BJ (cell line): Measurements from ENCODE around the gene RERE. TPM values are rescaled to one million over a fixed set of nuclear protein-coding genes. Genes with fewer than 3 reads are reported as not detected.

Source experiments
- CTCF ChIA-PET: fragments of 350-600 bp; formaldehyde crosslinking; extraction: SDS; loops from one replicate; lab custom pipeline; 2021; ENCODE audit warnings: antibody characterized with exemption, inconsistent platforms; lab: Yijun Ruan, JAX
- POLR2A ChIA-PET: fragments of 300-600 bp; sonication (Branson Sonifier 250); formaldehyde crosslinking; extraction: SDS; loops from one replicate; lab custom pipeline; 2021; ENCODE audit warnings: antibody characterized with exemption; lab: Charles Lee
- DNase-seq: peaks from one replicate; pipeline ENCODE4 v3.0.0-alpha.2; 2011; ENCODE audit warnings: low read depth
- H3K27me3 ChIP-seq: 2 replicates; pipeline ENCODE4 v1.6.0; 2011; ENCODE audit warnings: low read length; ENCODE audit not compliant: control insufficient read depth, insufficient read depth
- H3K36me3 ChIP-seq: 2 replicates; pipeline ENCODE4 v1.5.1; 2011; ENCODE audit warnings: low read length; ENCODE audit not compliant: control insufficient read depth, insufficient read depth
- H3K4me3 ChIP-seq: 2 replicates; pipeline ENCODE4 v1.5.1; 2011; ENCODE audit warnings: low read depth, mild to moderate bottlenecking, control low read depth, low read length
- CTCF ChIP-seq: IDR thresholded peaks from 2 replicates; pipeline ENCODE4 v1.5.1; 2011; ENCODE audit warnings: low read depth, mild to moderate bottlenecking, control low read depth, inconsistent platforms, low read length, moderate library complexity; ENCODE audit not compliant: insufficient read depth
- polyA plus RNA-seq: library from polyadenylated mRNA; depleted of rRNA; stranded (reverse); fragments of >200 nt; gene quantifications from 2 replicates; pipeline ENCODE4 v1.2.3, GENCODE V29; 2011

The RERE gene
- polyA plus RNA-seq, 1 experiment = 3.8 TPM

DNA sequence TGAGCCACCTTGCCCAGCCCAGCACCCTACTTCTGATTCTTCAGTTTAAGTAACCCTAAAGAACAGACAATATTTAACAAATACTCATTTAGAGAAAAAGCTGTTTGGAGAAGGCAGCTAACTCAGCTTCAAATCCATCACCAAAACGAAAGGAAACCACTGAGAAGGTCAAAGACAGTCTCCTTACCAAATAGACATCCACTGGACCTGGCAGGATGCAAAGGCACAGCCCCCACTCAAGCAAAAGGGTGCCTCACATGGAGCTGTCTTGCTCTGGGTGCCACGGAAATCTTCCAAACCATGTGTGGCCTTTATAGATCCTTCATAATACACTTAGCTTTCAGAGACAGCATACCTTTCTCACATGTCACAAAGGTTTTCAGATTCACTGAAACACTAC is 165.5 kb downstream of the RERE start:
- DNase-seq = no peak
- ChIA-PET POLR2A (interaction anchor here (0.6 kb wide), 1 partner anchor 9 kb away, joined by 4 read pairs; no protein-coding TSS in a partner anchor), CTCF (no interaction called here)

DNA sequence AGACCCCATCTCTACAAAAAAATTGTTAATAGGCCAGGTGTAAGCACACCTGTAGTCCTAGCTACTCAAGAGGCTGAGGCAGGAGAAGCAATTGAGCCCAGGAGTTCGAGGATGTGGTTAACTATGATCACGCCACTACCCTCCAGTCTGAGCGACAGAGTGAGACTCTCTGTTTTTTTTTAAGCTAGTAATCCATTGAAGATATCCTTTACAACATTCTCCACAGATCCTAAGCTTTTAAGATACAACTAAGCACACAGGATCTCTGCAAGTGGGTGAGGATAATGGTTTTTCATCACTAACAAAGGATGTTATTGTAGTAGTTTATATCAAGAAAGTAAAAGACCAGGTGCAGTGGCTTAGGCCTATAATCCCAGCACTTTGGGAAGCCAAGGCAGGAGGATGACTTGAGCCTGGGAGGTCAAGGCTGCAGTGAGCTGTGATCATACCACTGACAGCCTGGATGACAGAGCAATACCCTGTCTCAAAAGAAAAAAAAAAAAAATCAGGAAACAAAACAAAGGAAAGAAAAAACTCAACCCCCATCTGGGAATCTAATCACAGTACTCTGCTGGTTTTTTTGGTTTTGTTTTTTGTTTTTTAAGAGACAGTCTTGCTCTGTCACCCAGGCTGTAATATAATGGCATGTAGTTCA is 166.1 kb downstream of the RERE start:
- H3K36me3 ChIP-seq = no peaks in the 10 kb centered on the region
- ChIA-PET CTCF (interaction anchor here (0.6 kb wide), 1 partner anchor 1884 kb away, joined by 5 read pairs; no protein-coding TSS in a partner anchor), POLR2A (interaction anchor here (0.6 kb wide), 2 partner anchors 9 to 68 kb away, joined by 3 to 4 read pairs; no protein-coding TSS in a partner anchor)
- no peak overlapping the region for H3K4me3 ChIP-seq
- H3K27me3 ChIP-seq = no peaks in the 10 kb centered on the region
- DNase-seq = no peak
- TF ChIP-seq CTCF = no peak

More for the DNA sequence above, 165.5 kb downstream of the RERE start:
- TF ChIP-seq CTCF = no peak
- H3K4me3 ChIP-seq = no peak overlapping the region
- H3K36me3 ChIP-seq = no peaks in the 10 kb centered on the region
- H3K27me3 ChIP-seq = no peaks in the 10 kb centered on the region

DNA sequence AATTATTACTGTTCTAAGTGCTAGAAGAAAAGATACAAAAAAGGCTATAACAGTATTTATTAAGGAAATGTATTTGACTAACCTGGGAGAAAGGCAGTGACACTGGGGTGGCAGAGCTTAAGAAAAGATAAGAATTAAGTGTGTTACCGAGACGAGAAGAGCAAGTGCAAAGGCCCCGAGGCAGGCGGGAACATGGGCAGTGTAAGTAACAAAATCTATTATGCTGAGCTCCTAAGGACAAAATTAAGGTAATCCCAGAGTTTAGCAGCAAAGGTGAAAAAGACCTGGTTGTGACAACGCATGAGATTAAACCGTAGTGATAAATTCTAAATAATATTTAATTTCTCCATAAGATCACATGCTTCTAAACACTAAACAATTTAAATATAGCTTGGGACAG is 167.6 kb downstream of the RERE start:
- Histone ChIP-seq H3K27me3 (no peaks in the 10 kb centered on the region), H3K36me3 (no peaks in the 10 kb centered on the region), H3K4me3 (no peak overlapping the region)
- CTCF ChIA-PET = interaction anchor here (1.3 kb wide), 1 partner anchor 21 kb away, joined by 3 read pairs; no protein-coding TSS in a partner anchor
- POLR2A ChIA-PET = no interaction called here
- no peak for TF ChIP-seq CTCF
- DNase-seq = no peak

- POLR2A ChIA-PET = no interaction called here
- no peak for DNase-seq
Observed at GRCh38 chr1:8649027-8649426, 168.4 kb downstream of the RERE start.

More at GRCh38 chr1:8649027-8649426, 168.4 kb downstream of the RERE start:
- no peak overlapping the region for H3K4me3 ChIP-seq
- no peaks in the 10 kb centered on the region for H3K27me3 ChIP-seq
- H3K36me3 ChIP-seq = no peaks in the 10 kb centered on the region
- CTCF ChIA-PET = interaction anchor here (0.6 kb wide), 2 partner anchors 288 to 634 kb away, joined by 3 to 4 read pairs; no protein-coding TSS in a partner anchor
- no peak for TF ChIP-seq CTCF
